NCI-H2227 treated with DMSO at 0.1 percent for 48 hours (cell line): ENCODE results near the gene L1CAM.

ENCODE experiments used
- DNase-seq: peaks from one replicate; lab custom pipeline; 2025; lab: John Stamatoyannopoulos, UW

L1CAM gene

DNA sequence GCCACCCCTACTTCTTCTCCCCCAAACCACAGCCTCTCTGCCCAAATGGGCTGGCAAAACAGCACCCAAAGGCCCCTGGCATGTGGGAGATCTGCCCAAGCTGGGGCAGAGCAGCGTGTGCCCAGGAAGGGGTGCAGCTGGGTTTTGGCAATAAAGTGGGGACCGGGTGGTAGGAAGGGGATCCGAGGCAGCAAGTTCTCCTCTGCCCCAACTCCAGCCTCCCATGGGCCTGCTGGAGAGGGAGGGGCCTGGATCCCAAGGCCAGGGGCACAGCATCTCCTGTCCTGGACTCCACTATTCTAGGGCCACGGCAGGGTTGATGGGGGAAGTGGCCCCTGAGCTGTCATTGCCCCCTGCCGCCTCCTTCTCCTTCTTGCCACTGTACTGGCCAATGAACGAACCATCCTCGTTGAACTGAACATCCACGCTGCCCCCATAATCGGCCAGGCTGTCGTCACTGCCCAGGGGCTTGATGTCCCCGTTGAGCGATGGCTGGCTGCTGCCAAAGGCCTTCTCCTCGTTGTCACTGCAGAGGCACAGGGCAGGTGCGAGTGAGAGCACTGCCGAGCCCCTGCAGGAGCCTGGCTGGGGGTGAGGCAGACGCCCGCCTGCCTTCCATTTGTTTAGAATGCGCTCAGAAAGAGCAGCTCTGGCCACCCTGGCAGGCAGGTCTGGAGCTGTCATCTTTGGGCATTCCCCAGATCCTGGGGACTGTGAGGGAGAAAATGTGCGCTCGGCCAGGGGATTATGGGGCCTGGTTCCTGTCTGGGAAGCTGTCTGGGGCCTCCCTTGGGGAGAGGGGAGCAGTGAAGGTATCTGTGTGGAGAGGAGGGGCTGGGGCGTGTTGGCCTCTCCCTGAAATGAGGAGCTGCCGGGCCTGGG lies 23.4 kb downstream of the L1CAM start:
- DNase-seq, result no peak

GRCh38 chrX:153861733-153862310 lies 24.2 kb downstream of the L1CAM start:
- no peak for DNase-seq

- DNase-seq, result no peak
These were observed 24.8 kb downstream of the L1CAM start for GRCh38 chrX:153861151-153861550.

DNA sequence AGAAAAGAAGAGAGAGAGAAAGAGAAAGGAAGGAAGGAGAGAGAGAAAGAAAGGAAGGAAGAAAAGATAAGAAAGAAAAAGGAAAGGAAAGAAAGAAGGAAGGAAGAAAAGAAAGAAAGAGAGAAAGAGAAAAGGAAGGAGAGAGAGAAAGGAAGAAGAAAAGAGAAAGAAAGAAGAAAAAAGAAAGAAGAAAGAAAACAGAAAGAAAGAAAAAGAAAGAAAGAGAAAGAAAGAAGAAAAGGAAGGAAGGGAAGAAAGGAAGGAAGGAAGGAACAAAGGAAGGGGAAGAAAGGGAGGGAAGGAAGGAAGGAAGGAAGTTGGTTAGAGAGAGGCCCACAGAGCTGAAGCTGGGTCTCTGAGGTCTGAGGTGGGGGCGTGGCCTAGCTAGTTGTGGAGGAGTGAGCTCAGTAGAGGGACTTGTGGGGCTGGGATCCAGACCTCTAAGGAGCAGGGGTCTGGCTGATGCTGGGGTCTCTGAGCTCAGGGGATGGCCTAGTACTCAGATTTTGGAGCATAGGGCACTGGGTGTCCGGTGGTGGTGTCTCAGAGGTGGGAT lies 28.5 kb downstream of the L1CAM start:
- DNase-seq, result no peak

- DNase-seq, result no peak
These were observed 31.3 kb downstream of the L1CAM start for GRCh38 chrX:153854702-153855101.

GRCh38 chrX:153853902-153854267 lies 32.1 kb downstream of the L1CAM start:
- no peak for DNase-seq

DNA sequence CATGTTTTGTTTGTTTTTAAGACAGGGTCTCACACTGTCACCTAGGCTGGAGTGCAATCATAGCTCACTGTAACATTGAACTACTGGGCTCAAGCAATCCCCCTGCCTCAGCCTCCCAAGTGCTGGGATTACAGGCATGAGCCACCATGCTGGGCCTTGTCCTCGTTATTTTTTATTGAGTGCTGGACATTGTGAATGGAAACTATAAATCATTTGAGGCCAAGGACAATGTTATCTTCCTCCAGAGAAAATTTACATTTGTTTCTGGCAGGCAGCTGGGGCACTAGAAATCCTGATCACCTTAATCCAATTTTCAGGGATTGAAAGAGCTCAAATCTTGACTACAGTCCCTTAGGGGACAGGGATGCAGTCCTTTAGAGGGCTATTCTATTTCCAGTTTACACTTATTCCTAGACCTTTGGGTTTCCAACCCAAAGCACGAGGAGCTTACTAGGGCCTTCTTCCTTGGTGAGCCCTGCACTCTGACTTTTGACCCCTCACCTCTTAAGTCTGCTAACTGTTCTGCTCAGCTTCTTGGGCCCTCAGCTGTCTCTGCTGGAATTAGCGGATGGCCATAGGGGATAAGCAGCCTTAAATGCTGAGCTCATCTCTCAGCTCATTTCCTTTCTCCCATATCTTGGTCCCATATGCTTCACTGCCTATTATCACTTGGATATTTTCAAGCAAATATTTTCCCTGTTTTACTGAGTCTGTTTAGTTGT lies 32.6 kb downstream of the L1CAM start:
- no peak for DNase-seq

DNA sequence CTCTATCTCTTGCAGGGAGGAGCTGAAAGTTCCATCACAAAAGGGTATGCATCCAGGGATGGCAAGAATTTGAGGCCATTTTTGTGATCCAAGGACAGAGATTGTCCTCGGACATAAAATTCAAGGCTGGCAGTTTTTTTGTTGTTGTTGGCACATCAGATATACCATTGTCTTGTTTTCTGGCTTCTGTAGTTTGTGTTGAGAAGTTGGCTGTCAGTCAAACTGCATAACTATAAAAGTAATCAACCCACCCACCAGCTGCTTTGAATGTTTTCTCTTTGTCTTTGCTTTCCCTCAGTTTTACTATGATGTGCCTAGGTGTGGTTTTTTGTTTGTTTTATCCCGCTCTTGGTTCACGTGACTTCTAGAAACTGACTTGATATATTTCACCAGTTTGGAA lies 34.0 kb downstream of the L1CAM start:
- no peak for DNase-seq

DNA sequence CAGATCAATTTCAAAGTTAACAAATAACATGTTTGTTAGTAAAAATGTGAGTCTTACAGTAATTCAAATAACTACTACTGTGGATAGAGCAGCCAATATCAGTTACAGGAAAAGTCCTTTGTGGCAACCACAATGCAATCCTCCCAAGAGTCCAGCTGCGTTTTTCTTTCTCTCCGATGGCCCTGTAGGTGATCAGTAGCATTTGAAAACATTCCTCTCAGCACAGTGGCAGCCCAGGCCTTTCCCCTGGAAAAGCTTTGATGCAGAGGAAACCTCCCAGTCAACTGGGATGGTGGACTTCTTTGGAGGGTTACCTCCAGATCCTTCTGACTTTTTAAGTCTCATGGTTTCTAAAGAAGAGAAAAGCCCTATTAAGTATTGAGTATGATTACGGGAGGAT lies 37.6 kb downstream of the L1CAM start:
- no peak for DNase-seq

GRCh38 chrX:153845842-153846241 lies 40.1 kb downstream of the L1CAM start:
- DNase-seq, result no peak

GRCh38 chrX:153845195-153845594 lies 40.8 kb downstream of the L1CAM start:
- DNase-seq, result no peak

DNA sequence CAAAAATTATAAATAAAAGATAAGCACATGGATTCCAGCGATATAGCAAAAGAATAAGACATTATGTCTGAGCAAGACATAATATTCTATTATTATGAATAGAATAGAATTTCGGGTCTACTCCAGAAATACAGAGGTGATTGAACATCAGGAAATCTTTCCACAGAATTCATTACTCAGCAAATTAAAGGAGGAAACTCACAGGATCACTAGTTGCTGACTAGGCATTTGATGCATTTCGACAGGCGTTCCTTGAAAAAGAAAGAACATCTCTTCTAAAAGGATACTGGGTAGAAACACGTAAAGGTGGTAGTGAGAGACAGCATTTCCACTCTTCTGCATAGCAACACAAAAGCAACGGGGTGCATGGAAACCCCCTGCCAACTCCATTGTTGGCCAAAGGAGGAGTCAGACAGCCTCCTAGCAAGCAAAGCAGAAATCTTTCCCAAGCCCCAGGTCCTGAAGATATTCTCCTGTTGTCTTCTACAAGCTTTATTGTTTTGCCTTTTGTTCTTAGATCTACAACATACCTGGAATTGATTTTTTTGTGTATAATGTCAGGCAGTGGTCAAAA lies 41.4 kb downstream of the L1CAM start:
- DNase-seq, result no peak

- DNase-seq, result no peak
These were observed 49.1 kb downstream of the L1CAM start for GRCh38 chrX:153836921-153837320.

- no peak for DNase-seq
These were observed 53.2 kb downstream of the L1CAM start for GRCh38 chrX:153832728-153833127.

- no peak for DNase-seq
These were observed 54.4 kb downstream of the L1CAM start for GRCh38 chrX:153831429-153832150.

- DNase-seq, result no peak
These were observed 55.1 kb downstream of the L1CAM start for GRCh38 chrX:153830640-153831428.

DNA sequence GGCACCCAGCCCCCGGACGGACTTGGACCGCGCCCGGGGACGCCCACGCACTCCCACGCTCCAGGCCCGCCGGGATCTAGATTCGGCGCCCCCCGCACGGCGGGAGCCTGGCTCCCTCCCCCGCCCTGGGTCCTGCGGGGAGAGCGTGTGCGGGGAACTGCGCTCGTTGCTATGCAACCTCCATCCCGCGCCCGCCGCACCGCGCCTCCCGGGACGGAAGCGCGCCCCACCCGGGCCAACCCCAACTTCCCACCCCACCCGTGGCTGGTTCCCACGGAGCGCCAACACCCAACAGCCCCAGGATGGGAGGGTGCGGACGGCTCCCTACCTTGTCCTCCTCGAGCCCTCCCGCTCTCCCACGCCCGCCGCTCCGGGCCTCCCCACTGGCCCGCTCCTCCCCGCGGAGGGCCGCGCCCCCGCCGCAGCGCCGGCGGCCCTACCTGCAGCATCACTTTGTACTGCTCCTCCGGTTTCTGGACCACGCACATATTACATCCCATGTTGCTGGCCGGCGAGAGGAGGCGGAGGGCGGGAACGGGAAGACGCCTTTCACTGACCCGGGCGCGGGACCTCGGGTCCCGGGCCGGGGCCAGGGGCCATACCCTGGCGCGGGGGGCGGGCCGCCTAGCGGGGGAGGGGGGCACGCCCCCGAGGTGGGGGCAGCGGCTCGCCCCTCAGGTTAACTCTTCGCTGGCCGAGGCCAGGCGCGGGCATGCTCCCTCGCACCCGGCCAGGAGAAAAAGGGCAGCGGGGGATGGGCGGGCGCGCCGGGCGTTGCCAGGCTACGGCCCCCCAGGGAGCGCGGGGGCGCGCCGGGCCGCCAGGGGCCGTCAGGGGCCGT lies 56.0 kb downstream of the L1CAM start, which contains the start of gene PDZD4:
PDZD4 (minus strand) TSS at position 746 of the 841 bp plus-strand sequence; CDS start at position 500, 246 bp downstream.
- DNase-seq, result no peak

DNA sequence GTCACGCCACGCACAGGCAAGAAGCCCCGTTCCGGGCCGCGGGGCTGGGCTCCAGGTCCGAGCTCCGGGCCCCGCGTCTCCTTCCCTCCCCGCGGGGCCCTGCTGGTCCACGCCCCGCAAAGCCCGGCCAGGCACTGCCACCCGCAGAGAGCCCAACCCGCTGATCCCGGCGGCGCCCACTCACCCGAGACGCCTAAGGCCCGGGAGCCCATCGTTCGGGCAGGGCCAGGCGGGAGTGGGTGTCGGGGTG lies 56.5 kb downstream of the L1CAM start:
- no peak for DNase-seq

- DNase-seq, result no peak
These were observed 57.0 kb downstream of the L1CAM start for GRCh38 chrX:153828723-153829548.
